DMS79 treated with DMSO at 0.1 percent for 48 hours (cell line): ENCODE data around the gene CHAF1A.

Experiments used
- DNase-seq: peaks from one replicate; lab custom pipeline; 2025; lab: John Stamatoyannopoulos, UW

CHAF1A gene

DNA sequence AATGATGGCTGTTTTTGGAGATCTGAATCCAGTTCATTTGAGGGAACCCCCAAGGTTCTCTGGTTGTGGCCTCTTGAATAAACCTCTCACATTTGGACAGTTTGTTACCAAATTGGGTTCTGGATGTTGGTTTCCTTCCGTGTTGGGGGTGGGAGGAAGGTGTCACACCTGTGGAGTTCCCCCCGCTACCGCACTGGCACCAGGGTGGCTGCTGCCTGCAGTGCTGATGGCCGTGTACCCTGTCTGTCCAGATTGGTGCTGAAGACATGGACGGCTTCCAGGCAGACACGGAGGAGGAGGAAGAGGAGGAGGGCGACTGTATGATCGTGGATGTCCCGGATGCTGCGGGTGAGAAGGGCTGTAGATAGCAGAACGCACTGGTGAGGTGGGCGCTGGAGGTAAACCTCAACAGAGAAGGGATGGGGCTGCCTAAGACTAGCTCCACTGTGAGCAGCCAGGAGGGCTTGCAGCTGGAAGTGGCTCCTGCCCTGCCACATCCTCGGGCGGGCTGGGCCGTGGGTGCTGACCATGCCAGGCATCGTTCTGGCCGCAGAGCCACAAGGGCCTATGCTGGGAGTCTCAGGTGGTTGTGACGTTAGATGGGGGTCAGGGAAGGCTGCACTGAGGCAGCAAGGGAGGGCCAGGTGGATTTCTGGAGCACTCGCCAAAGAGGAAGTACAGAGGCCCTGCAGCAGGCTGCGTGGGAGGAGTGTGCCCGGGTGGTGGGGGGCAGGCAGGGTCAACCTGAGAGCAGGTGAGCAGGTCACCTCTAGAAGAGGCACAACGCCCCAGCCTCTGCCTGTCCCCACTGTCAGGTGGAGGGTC is 39.8 kb downstream of the CHAF1A start:
- no peak for DNase-seq

DNA sequence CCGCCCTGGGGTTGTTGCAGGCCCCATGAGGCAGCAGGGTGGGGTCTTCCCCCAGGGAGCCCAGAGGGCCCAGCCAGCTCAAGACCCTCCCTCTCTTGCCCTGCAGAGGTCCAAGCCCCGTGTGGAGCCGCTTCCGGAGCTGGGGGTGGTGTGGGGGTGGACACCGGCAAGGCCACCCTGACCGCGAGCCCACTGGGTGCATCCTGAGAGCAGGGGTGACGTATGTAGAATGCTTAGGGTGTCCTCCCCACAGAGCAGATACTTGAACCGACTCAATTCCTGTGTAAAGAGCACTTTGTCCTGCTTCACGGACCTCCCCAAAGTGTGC is 40.3 kb downstream of the CHAF1A start:
- DNase-seq: no peak

DNA sequence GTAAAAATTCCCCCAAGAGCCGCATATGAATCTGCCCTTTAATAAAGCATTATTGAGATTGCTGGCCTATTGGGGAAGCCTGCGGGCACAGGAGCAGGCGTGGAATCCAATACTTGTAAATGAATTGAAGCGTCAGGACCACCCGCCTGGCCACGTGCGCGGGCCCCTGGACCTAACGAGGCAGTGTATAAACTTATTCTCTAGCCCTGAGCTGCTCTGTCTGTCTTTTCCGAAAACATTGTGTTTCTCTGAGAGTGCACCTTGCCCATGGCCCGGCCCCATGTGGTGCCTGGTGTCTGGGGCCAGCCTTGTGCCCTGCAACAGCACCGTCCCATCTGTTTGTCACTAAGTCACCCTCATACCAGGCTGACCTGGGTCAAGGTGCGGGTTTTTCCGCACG is 40.7 kb downstream of the CHAF1A start:
- no peak for DNase-seq

DNA sequence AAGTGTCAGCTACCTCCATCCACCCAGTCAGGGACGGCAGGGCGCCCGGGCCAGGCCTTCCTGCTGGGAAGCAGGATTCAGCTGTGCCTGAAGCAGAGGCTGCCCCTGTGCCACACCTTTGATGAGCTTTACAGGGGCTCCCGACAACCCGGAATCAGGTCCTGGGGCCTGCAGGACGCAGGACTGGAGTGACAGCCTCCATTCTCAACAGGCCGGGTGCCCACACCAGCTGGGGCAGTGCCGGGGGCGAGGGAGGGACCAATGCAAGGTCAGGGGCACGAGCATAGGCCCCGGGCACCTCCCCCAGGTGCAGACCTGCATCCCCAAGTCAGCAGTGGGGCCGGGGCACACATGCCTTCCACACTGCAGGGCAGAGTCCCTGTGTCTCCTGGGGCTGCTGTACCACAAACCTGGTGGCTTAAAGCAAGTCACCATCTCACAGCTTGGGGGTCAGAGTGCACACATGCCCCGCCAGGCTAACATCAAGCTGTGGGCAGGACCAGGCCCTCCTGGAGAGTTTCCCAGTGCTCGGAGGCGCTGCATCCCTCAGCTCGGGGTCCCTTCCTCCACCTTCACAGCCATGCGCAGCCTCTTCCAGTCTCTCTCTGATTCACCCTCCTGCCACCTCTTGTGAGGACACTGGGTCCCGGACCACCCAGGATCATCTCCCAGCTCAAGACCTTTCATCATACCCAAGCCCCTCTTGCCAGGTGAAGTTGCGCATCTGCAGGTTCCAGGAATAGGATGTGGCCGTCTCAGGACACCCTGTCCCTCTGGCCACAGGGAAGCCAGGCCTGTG is 41.7 kb downstream of the CHAF1A start:
- no peak for DNase-seq

DNA sequence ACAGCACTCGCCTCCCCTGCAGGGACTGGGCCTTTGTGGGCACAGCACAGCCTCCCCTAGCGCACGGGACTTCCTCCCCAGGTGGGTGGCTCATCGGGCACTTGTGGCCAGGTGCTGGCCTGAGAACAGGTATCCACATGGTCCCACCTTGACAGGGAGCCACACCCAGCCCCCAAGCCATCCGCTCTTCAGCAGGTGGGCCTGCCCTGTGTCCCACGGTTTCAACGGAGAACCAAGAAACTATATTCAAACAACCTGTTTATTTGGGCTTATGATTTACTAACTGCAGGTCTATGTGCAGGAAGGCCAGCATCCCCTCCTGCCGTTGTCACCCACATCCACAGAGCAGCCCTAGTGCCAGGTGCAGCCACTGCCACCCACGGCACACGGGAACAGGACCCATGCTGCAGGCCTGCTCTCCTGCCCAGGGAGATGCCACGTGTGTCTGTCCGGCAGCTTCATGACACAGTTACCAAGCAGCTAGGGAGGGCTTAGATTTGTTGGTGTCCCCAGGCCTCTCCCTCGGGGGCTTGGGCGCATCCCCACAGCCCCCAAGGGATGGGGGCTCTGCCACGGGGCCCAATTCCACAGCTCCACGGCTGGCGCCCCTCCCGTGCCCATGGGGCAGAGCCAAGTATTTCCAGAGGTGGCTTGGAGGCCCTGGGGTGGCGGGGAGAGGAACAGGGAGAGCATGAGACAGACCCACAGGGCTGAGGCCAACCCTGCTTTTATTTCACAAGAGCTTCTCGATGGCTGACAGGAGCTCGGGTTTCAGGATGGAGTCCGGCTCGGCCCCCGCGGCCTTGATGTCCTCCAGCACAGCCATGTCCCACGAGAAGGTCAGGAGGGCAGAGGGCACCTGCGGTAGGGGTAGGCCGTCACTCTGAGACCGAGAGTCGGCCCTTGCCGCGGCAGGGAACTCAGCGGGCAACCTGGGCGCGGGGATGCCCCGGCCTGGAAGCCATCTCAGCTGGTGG is 42.6 kb downstream of the CHAF1A start:
- DNase-seq: no peak

DNA sequence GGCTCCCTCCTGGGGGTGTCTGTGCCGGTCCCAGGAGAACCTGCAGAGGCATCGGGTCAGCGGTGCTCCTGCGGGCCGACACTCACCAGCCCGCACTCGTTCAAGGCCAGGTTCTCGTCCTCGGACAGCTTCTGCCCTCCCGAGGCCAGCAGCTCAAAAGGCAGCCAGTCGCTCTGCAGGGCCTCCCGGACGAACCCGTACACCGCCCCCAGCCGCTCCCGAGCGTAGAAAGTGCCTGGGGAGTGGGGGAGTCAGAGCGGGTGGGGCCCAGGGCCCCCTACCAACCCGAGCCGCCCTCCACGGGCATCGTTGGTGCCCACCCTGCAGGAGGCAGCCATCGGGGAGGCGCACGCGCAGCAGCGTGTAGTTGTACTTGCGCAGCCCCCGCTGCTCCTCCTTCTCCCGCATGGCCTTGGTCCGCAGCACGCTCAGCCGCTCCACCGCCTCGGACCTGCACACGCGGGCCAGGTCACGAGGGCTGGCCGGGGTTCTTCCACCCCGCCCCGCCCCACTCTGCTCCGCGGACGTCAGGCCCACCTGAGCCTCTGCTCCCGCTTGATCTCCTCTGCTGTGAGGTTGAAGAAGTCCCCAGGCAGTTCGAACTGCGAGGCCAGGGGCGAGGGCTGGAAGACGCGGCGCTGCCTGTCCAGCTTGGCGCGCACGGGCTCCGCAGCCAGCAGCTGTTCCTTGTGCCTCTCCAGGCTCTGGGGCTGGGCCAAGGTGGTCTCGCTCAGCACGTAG is 43.7 kb downstream of the CHAF1A start:
- DNase-seq: no peak

DNA sequence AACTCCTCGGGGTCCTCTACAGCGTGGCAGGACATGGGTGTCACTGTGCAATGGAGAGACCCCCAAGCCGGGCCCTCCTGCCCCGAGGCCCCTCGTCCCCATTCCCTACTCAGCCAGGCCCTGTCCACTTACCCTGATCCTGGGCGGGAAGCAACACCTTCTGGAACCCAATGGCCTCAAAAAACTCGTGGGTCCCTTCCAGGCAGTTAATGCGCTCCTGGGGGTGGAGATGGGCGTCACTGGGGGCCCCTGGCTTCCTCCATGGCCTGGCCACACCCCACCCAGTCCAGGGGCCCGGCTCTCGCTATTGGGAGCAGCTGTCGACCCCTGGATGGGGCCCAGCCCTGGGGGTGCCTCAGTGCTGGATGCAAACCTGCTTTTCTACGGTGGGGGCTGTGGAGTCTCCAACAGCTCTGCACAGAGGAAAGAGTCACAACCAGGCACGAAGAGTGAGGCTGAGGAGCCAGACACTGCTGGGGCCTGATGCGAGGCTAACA is 44.3 kb downstream of the CHAF1A start:
- DNase-seq: no peak

DNA sequence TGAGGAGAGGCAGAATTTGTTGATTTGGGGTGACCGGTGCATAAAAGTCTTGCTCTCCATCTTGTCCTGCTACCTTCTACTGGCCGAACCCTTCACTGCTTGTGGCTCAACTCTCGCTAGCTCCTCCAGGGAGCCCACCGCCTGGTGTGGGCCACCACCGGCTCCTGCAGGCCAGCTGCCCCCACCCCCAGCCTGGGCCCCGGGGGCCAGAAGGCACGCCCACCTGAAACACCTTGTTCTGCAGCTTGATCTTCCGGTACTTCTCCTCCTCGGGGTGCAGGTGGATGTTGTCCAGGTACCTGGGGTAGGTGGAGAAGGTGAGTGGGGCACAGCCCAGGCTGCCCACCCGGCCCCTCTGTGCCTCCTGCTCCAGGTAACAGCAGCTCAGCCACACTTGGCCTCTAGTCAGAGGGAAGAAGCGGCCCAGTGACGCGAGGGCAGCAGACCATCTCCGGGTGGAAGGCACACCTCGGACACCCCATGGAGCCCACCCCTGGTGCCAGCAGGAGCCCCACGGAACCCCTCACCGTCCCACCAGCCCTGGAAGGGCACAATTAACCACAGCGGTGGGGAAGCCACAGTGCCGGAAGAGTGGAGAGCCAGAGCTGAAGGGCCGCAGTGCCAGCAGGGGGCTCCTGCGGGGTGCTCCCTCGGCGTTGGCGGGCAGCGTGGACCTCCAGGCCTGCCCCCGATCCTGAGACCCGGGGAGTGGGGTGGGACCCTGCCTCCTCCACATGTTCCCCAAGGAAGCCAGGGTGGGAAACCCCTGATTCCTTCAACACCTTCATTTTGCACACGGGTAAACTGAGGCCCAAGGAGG is 45.1 kb downstream of the CHAF1A start:
- no peak for DNase-seq

DNA sequence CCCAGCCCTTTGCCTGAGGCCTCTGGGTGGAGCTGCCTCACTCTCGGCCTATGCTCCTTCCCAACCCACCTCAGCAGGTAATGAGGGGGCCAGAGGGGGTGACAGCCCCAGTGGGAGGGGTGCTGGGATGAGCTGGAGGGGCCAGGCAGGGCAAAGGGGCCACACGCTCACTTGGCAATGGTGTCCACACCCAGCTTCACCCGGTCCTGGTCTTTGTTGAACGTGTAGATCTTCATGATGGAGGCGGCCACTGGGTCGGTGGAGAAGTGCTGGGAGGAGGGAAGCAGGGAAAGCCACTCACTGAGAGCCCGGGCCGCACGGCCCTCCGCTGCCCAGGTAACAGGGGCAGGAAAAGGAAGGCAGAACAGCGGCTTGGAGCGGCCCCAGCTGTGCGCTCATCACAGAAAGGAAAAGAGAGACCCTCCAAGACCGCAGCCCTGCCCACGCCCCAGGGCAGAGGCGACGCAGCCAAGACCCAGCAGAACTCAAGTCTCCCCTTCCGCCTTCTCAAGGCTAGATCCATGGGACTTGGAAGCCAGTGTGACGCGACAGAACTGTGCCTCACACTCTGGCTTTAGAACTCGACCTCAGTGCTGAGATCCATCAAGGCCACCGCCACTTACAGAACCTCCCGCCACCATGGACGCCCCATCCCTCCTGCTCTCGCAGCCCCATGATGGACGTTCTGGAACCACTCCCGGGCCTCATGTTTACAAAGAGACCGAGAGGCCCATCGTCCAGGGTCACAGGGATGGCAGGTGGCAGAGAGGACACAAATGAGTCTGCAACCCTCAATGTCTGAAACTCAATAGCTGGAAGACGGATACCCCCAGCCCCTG is 45.9 kb downstream of the CHAF1A start:
- no peak for DNase-seq

DNA sequence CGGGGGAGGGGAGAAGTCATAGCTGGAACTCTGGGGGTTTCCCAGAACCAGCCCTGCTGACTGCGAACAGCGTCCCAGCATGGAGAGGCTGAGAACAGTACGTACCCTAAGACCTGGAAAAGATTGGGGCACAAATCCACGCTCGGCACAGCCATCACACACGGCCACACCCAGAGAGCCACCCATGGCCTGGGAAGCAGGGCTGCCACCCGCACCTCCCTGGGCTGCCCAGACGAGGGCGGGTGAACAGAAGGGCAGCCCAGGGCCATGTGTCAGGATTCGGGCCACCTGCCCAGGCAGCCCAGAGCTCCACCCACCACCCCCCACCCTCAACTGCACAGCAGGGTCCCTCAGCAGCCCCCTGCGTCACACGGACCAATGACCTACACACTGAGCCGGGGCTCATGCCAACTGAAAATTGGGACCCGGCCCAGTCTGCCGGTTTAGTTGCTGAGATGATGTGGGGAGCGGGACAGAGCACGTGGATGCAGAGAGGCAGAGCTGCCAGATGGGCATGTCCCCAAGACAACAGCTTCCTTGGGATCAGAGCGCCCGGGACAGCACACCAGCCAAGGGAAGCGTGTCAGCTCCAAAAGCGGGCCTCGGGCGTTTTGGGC is 46.7 kb downstream of the CHAF1A start:
- DNase-seq: no peak

DNA sequence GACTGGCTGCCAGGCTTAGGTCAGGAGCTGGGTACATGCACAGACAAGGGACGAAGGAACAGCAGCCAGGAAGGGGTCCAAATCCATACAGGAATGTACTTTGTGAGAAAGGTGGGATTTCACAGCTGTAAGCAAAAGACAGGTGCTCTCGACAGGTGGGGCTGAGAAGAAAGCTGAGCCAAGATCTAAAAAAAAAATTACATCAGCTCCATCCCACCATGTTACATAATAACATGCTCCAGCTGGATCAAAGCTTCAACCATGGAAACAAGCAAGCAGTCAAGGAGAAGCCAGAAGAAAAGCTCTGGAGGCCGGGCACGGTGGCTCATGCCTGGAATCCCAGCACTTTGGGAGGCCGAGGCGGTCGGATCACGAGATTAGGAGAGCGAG is 47.2 kb downstream of the CHAF1A start:
- no peak for DNase-seq

DNA sequence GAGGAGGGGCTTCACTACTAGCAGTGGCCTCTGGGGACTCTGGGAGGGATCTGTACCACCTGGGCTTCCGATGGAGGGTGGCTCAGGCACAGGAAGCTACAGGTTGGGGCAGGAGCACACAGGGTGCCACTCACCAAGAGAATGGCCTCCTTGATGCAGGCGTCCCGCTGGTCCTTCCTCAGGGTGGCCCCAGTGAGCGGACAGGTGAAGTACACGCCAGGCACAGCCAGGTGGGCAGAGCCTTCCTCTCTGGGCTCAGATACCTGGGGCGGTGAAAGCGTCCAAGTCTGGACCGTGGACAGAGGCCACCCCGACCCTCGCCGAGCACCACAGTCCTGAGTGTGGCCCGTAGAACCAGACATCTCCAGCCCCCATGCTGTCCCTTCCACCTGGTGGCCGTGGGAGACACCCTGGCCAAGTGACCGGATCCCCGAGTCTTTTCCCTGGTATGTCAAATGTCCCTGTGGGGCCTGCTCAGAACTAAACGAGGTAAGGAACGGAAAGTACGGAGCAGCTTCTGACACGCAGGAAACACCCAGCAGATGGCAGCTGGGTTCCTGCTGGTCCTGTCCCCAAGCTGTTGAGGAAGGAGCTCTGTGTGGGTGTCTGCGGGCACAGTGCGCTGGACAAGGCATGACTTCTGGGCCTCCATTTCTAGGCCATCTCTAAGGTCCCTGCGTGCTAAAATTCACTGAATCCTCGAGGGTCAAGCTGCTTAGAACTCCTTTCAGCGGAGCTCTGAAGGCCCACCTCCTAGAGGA is 50.0 kb downstream of the CHAF1A start:
- DNase-seq: no peak

DNA sequence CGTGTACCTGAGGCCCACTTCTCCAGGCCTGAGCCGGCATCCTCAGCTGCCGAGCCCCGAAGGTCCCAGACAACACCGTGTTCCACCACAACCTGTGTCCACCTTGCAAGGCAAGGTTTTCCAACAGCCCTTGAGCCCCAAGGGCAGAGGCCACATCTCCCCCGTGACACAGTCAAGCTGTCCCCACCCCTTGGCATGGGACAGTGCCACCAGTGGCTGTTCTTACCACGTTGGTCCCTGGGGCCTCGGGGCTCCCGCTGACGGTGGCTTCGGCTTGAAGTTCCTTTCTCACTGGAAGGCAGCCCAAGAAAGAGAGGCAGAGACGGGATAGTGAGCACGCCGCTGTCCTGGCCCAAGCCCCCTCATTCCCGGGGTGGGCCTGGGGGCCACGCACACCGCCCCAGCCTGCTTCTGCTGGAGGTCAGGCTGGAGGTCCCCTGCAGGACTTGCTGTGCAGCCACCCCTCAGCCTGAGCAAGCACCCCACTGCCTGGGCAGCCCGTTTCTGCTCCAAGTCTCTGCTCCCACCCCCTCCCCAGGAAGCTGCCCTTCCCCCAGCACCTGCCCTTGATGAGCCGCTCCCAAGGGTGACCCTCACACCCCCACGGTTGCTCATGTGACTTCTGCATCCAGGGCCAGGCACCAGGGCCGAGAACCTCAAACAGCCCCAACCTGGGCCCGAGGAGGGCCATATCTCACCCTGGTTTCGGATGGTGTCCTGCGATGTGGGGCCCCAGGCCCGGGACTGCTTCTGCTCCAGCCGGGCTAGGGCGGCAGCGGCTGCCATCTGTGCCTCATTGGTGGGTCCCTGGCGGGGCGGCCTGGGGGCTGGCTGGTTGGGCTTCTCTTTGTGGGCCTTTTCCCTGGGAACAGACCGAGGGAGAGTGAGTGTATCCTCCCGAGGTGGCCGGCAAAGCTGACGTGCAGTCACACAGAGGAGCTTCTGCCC is 51.1 kb downstream of the CHAF1A start:
- no peak for DNase-seq

DNA sequence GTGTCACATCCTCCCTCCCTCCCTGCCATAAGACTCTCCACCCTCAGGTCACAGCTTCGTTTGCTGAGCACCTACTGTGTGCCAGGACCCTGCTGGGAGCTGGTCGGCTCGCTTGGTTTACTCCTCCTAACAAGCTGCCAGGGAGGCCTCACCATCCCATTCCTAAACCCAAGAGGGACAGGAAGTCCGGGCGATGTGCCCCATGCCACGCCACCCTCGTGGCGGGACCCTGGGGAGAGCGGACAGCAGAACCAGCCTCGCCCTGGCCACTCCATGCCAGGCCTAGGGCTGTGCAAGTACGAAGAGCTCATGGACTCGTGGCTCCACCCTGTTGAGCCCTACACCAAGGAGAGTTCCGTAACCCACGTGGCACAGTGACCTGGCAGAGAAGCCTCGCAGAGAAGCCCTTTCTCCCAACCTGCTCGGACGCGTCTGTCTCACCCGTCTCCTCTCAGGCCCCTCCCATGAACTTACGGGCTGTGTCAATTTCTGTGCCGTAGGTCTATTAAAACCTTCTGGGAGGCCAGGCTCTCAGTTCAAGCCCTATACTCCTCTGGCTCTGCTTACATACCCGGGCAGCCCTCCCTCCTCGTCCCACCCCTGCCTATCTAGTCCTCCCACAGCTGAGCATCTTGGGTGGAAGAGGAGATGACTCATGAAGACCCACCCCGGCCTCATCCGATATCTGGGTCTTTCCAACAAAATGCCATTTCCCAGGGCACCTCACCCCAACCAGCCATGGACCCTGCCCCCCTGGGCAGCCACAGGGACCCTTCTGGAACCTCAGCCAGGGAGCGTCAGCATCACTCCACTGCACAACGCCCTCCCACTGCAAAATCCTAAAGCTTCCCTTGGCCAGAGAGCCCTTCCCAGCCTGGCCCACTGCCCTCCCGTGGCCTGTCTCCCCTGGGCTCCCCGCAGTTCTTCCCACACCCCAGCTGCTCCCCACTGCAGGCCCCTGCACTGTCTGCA is 52.6 kb downstream of the CHAF1A start:
- DNase-seq: no peak

DNA sequence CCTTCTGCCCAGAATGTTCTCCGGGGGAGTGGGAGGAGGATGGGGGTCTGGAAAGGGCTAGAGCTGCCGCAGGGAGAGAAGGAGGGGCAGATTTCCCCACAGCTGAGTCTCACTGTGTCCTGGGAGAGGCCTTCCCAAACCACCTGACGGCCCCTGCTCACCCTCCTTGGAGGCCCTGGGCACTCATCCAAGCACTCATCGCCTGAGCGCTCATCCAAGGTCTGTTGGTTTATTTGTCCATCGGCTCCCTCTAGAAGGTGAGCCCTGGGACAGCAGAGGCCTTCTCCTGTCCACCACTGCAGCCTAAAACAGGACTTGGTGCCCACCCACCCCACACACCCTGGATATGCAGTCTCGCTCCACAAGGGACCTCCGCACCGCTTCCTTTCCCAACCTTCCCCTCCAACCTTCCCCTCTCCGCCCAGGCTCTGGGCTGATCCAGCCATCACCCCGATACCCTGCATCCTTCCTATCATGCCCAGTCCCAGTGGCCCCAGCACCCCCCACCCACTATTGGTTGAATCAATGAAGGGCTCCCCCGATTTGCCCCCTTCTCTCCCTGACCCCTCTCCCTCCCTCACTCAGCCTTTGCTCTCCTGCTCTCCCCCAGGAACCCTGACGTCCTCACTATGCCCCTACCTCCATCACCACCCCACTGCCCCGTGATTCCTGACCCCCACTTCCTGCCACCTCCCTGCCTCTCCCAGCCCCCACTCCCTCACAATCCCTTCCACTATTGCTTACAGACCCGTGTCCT is 53.5 kb downstream of the CHAF1A start:
- peak; percentile 71 for DNase-seq
